Vagina (tissue), 2 donors: ENCODE results near the gene RBM44.

Experiments
- POLR2A ChIP-seq, 2 donors: fragments of 450-650 bp; IDR thresholded peaks; one replicate each; pipeline ENCODE4 v1.6.1; 2017; ENCODE audit warnings: antibody characterized with exemption in 2 of 2, mild to moderate bottlenecking in 2 of 2, moderate library complexity in 2 of 2
- POLR2AphosphoS5 ChIP-seq, 2 donors: sonication (generic); formaldehyde crosslinking; IDR thresholded peaks; one replicate each; pipeline ENCODE4 v1.9.0; 2017; ENCODE audit warnings: antibody characterized with exemption in 2 of 2, mild to moderate bottlenecking in 2 of 2, low read depth in 1 of 2; ENCODE audit not compliant: insufficient read depth in 1 of 2
- TF ChIP-seq, protein P1 (sequence below), 3 experiments: fragments of 450-650 bp in 2 of 3; fragments of 200-600 bp in 1 of 3; sonication (generic) in 1 of 3; IDR thresholded peaks; one replicate each; pipeline ENCODE4 v1.5.1; 2017 to 2019; ENCODE audit warnings: antibody characterized with exemption in 3 of 3, mild to moderate bottlenecking in 2 of 3, moderate library complexity in 2 of 3

DNA sequence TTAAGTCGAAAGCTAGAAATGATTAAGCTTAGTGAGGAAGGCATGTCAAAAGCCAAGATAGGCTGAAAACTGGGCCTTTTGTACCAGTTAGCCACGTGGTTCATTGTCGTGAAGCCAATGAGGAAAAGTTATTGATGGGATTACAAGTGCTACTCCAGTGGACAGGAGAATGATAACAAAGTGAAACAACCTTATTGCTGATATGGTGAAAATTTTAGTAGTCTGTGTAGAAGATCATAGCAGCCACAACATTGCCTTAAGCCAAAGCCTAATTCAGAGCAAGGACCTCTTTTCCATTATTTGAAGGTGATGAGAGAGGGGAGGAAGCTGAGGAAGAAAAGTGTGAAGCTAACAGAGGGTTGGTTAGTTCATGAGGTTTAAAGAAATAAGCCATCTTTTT, 36.8 kb downstream of the RBM44 start:
- TF ChIP-seq, protein P1, sequence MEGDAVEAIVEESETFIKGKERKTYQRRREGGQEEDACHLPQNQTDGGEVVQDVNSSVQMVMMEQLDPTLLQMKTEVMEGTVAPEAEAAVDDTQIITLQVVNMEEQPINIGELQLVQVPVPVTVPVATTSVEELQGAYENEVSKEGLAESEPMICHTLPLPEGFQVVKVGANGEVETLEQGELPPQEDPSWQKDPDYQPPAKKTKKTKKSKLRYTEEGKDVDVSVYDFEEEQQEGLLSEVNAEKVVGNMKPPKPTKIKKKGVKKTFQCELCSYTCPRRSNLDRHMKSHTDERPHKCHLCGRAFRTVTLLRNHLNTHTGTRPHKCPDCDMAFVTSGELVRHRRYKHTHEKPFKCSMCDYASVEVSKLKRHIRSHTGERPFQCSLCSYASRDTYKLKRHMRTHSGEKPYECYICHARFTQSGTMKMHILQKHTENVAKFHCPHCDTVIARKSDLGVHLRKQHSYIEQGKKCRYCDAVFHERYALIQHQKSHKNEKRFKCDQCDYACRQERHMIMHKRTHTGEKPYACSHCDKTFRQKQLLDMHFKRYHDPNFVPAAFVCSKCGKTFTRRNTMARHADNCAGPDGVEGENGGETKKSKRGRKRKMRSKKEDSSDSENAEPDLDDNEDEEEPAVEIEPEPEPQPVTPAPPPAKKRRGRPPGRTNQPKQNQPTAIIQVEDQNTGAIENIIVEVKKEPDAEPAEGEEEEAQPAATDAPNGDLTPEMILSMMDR (IDR thresholded peaks at IDR 0.05): no peak
- TF ChIP-seq POLR2AphosphoS5 (IDR thresholded peaks at IDR 0.05; ENCODE audit: insufficient read depth in 1 of 2, low read depth in 1 of 2) (no peak), POLR2A (IDR thresholded peaks at IDR 0.05) (no peak)
